HG02588 (cell line): ENCODE data around the gene TNIP3.

Source experiments
- ATAC-seq: cut with Tn5 transposase; IDR thresholded peaks from one replicate; pipeline ENCODE4 v1.9.1; 2021; ENCODE audit warnings: mild to moderate bottlenecking, moderate library complexity; ENCODE audit not compliant: unreplicated experiment

The TNIP3 gene

DNA sequence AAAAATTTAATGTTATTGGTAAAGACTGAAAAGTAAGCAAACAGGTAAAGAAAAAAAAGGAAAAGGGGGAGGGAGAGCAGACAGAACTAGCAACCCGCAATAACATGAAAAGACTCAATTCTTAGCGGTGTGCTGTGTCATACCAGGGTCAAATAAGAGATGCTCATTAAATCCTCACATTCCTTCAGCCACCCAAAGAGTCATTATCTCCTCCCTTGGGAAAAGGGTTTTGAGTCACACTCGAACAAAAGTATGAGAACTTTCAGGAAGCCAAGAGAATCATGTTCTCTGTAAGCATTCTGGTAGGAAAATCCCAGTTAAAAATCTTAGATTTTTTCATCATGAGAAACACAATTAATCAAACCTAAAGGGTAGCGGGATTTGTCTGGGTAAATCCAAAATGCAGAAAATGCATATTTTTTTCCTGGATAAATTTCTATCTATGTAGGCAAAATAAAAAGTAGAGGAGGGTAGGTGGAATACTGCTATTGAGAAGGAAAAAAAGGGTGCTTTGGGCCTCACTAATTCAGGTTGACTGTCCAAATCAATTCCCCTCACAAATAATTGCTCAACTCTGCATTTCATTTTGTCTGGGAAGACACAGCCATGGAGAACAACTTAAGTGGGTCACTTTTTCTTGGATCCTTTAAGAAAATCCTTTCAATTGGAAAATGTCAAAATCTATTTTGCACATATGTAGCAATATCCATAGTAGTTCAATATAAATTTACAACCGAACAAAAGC lies 23.2 kb downstream of the TNIP3 start:
- ATAC-seq, result no peak

DNA sequence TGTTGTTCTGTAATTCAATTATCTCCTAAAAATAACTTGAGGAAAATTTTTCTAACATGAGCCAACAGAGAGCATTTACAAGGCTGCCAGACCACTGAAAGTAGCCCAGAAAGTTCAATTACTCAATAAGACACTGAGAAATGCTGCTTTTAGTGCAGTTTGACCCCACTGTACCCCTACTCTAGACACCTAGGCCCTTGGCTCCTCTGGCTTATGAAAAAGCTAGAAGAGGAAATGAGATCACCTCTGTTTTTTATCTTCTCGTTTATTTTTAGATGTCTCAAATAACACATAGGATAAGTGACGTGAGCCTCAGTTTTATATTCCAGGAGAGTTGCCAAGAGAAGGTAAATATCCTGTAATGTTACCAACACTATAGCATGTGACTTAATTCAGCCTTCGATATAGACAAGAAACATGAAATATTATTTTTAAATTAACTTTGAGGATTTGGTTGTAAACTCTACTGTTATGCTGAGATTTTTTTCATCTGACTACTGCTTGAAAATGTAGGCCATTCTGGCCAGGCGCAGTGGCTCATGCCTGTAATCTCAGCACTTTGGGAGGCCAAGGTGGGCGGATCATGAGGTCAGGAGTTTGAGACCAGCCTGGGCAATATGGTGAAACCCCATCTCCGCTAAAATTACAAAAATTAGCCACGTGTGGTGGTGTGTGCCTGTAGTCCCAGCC lies 24.4 kb downstream of the TNIP3 start:
- peak; percentile 78 for ATAC-seq

DNA sequence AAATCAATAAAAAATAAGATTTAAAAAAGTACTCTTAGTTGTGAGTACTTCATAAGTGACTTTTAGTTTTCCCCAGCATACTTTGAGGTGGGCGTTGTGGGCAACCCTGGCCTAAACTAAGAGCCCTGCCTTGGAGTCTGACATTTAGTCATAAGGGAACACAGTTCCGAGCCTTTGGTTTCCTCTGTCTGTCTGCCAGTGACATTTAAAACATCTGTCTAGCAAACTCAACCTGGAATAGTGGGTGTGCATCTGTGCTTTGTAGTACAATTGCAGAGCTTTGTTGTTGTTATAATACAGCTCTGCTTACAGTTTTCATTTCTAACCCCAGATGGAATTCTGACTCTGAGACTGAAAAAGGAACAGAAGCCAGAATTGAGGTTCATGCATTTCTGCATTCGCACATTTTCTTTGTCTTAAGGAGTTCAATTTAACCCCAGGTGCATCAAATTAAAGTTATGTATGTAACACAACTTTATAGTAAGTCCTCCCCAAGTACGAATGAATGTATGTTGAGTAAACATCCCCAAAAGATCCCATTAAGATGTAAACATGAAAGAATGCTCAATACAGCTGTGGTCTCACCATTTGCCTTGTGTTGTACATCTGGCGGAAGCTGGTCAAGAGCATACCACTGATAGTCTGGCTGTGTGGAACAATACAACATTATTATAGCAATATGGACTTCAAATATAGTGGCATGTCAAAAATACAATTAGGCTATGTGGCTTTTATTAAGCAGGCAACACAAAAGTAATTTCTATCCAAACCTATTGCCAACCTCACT lies 25.9 kb downstream of the TNIP3 start:
- ATAC-seq, result peak; percentile 62

- no peak for ATAC-seq
Measured at GRCh38 chr4:121130326-121130660, 33.8 kb downstream of the TNIP3 start.

DNA sequence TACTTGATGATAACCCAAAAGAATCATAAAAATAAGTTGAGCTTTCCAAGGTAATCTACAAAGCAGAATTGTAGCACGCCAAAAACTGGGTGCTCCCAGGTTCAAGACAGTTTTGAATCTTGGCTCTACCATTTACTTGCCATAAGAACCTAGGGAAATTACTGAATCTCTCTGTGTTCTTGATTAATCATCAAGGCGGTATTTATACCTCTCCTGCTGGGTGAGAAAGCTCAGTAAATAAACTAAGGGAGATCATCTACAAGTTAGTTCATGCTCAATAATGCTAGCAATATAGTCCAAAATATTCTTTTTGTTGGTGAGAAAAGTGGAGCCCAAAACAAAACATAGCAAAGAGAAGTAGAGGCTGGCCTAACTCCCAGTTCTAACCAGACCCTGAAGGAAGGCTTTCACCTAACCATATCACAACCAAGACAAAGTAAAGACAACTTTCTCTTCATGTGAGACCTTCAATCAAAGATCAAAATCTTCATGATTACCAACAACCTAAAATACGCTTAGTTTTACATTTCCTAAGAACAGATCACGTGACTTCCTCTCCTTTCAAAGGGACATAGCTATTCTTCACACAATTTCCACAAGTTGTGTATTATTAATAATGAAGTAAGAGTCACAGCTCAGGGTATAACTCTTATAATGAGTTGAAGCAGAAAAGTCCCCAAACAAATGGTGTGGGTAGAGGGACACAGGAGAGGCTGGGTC lies 34.4 kb downstream of the TNIP3 start:
- no peak for ATAC-seq

- ATAC-seq, result no peak
Measured at GRCh38 chr4:121127100-121127499, 37.0 kb downstream of the TNIP3 start.

GRCh38 chr4:121126449-121127006 lies 37.6 kb downstream of the TNIP3 start:
- no peak for ATAC-seq

DNA sequence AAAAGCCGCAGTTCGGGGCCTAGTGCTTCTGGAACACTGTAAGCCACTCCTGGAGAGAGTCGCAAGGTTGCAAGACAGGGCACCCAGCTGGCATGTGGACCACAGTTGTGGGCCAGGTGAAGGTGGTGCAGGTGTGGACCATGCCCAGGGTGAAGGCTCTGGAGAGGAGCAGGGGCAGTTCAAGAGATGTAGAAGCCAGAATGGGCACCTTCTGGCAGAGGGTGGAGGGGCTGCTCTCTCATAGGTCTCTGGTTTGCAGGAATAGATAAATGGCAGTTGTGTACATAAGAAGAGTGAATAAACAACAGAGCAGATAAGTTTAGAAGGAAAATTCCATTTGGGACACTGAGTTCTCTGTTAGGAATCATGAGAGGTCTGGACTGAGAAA lies 38.6 kb downstream of the TNIP3 start:
- no peak for ATAC-seq

GRCh38 chr4:121122661-121123060 lies 41.5 kb downstream of the TNIP3 start:
- no peak for ATAC-seq

DNA sequence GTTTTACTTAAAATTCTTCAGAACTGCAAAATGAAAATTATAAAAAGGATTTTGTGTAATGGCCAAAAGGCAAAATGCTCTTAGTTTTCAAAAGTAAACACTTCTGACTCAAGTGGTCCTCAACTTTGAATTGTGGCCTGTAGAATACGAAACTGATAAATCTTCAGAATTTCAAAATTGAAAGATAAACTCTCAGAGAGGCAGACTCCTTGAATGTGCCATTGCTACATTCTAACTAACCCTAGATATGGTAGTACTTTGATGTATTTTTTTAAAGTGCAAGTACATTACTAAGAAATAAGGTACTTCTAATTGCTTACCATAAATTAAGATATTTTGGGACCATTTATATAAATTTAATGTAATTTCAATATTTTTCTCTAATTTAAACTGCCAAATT lies 44.4 kb downstream of the TNIP3 start:
- no peak for ATAC-seq

GRCh38 chr4:121118344-121118743 lies 45.8 kb downstream of the TNIP3 start:
- ATAC-seq, result no peak

DNA sequence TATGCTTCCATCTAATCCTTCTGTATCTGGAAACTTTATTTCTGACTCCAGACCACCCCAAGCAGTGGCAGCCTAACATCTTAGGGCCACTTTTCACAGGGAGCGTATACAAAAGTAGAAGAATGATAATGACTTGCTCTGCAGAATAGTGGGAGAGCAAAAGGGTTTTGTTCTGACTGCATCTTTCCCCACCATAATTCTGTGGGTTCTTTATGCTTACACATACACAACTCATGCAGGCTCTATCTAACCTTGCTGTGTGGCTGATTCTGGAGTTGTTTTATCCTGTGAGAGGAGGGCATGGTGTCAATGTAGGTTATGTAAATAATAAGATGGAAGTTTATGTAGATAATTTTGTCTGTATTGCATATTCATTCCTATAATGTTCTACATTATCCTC lies 49.4 kb downstream of the TNIP3 start:
- ATAC-seq, result no peak

DNA sequence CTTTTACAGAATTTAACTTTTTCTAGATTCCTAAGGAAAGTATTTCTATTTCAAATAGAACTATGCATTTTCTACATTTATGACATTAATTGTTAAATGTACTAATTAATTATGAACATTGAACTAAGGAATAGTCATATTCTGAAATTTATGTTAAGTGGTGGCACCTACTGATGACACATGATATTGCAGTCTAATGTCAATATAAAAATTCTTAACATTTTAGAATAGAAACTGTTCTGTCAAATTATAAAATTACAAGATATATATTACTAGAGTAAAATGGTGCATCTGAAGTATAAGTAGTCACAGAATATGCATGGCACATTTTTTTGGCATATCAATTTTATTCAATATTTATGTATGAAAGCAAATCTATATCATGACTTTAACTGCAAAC lies 51.6 kb downstream of the TNIP3 start:
- no peak for ATAC-seq

DNA sequence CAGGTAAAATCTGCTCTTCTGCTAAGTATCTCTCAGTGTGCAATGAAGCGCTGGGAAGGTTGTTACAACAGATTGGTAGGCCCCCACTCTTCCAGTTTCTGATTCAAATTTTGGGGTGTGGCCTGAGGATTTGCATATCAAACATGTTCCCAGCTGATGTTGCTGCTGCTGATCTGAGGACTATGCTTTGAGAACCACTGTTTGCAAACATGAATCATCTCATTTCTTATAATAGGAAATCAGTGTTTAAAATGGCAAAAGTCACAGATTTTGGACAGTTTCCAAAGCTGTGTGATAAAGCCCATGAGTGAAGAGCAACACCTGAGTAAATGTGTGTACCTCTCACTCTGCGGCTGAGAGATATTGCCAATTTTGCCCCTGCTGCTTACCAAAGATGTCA lies 55.6 kb downstream of the TNIP3 start:
- ATAC-seq, result no peak

DNA sequence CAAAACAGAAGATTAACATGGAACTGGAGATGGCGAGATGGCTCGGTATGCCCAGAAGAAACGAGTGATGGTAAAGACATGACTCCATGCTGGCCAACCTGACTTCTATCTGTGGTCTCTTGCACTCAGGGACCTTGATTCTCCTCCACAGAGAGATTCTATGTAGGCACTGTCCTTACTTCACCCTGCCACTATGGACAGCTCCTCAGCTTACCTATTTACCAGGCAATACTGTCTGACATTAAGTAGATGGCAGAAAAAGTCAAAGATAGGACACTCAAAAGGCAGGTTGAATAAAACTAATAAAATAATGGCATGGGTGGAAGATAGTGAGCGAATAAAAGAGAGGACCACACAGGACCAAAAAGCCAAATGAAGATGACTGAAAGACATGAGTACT lies 56.6 kb downstream of the TNIP3 start:
- ATAC-seq, result no peak

- peak; percentile 55 for ATAC-seq
Measured at GRCh38 chr4:121100093-121100775, 63.9 kb downstream of the TNIP3 start.

GRCh38 chr4:121098266-121098665 lies 65.9 kb downstream of the TNIP3 start:
- ATAC-seq, result no peak

DNA sequence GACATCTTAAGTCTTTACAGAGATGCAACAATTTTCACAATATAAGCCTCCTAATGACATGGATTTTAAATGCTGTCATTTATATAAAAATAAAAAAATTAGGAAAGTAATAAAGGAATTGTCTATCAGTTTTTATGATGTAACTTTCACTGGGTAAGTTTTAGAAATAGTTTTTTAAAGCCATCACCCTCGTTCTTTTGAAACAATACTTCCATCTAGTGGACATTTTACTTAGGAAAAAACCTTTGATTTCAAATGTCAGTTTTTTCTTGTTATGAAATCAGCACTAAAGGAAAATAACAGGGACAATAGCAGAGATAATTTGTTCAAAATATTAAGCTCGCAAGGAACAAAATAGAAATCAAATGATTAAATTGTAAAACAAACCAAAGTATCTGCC lies 67.5 kb downstream of the TNIP3 start:
- no peak for ATAC-seq

DNA sequence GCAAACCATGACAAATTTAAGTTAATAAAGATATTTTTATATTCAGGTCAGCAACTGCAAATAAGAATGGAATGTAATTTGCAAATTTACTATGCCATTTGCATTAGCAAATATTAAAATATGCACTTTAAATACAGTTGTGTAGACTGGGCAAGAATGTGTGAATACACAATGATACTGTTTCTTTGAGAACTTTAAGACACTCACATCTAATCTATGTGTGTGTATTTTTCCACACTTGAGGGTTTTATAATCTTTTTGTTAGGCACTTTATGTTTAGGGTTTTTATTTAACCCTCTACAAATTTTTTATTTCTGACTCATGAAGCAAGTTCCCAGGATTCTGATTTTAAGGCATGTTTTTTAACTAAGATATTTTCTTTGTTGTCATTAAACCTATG lies 67.9 kb downstream of the TNIP3 start:
- no peak for ATAC-seq

DNA sequence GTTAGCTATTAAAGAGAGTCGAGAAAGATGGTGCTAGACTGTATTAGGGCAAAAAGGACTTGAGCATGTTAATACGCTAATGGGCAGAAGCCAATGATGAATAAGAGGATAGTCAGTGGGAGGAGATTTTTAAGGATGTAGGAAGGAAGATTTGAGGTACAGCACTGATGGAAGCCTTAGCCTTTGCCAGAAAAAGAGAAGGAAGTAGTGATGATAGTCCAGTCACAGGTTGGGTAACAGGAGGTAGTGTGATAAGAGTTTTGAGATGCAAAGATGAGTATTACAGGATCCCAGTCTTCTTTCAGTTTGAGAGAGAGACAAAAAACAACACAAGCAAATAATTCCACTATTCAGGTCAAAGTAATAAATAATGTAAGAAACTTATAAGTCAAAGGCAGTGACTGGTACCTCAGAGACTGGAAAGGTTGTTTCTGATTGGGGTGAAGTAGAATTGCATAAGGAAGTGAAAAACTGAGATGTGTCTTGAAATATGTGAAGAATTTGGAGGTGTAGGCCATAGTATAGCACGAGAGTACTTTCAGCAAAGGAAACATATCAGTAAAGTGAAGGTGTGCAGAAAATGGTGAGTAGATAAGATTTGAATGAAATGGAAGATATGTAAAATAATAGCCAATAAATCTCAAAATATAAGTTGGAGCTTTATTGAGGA lies 69.7 kb downstream of the TNIP3 start:
- no peak for ATAC-seq
